Esophagus muscularis mucosa (tissue), 4 donors: Measurements from ENCODE around the gene CHGA. TPM values are rescaled to one million over a fixed set of nuclear protein-coding genes. Genes with fewer than 3 reads are reported as not detected.

Experiments used
- DNase-seq: peaks from one replicate; pipeline ENCODE4 v3.0.0-alpha.2; 2017; ENCODE audit errors: extremely low spot score
- H3K27ac ChIP-seq, 4 donors: fragments of 200-600 bp; sonication (generic); replicated peaks in 1 of 4; 1 replicate in 3 of 4; 2 replicates in 1 of 4; pipeline ENCODE4 v1.5.1; 2016 to 2019; ENCODE audit warnings: mild to moderate bottlenecking in 1 of 4
- H3K27me3 ChIP-seq, 4 donors: fragments of 200-600 bp; sonication (generic); one replicate each; pipeline versions ENCODE4 v1.5.1 to v1.6.0; 2016 to 2019
- H3K36me3 ChIP-seq, 4 donors: fragments of 200-600 bp; sonication (generic); one replicate each; pipeline ENCODE4 v1.5.1; 2016 to 2019
- H3K4me1 ChIP-seq, 4 donors: fragments of 200-600 bp; sonication (generic); one replicate each; pipeline ENCODE4 v1.5.1; 2016 to 2019
- H3K4me3 ChIP-seq, 4 donors: fragments of 200-600 bp; sonication (generic); 1 replicate in 2 of 4; 2 replicates in 2 of 4; pipeline ENCODE4 v1.5.1; 2016 to 2019; ENCODE audit warnings: mild to moderate bottlenecking in 4 of 4, moderate library complexity in 1 of 4
- H3K9me3 ChIP-seq, 4 donors: fragments of 200-600 bp; sonication (generic); 1 replicate in 3 of 4; 2 replicates in 1 of 4; pipeline ENCODE4 v1.5.1; 2016 to 2019
- CTCF ChIP-seq, 3 experiments: fragments of 200-600 bp in 2 of 3; fragments of 450-650 bp in 1 of 3; sonication (generic) in 2 of 3; IDR thresholded peaks; one replicate each; pipeline ENCODE4 v1.5.1; 2017 to 2019; ENCODE audit warnings: antibody characterized with exemption in 3 of 3, mild to moderate bottlenecking in 2 of 3, moderate library complexity in 1 of 3
- EP300 ChIP-seq: sonication (generic); formaldehyde crosslinking; IDR thresholded peaks from one replicate; pipeline ENCODE4 v1.6.1; 2017; ENCODE audit warnings: antibody characterized with exemption
- POLR2A ChIP-seq: fragments of 450-650 bp; IDR thresholded peaks from one replicate; pipeline ENCODE4 v1.6.1; 2017; ENCODE audit warnings: antibody characterized with exemption, moderate library complexity, mild to moderate bottlenecking, low read depth
- POLR2AphosphoS5 ChIP-seq, 2 donors: sonication (generic); formaldehyde crosslinking; IDR thresholded peaks; one replicate each; pipeline ENCODE4 v1.6.1; 2017; ENCODE audit warnings: antibody characterized with exemption in 2 of 2
- WGBS: methylation state at CpG from one replicate; pipeline ENCODE4 v1.1.5; 2018; 5-methylcytosine and 5-hydroxymethylcytosine counted together
- intact Hi-C: fragments of 100-400 bp; cut with DNase I; formaldehyde crosslinking; loops from one replicate; pipeline ENCODE4 v1.15.1; 2023
- total RNA-seq, 4 donors: library from RNA; depleted of rRNA; stranded (reverse); fragments of >200 nt; gene quantifications; one replicate each; pipeline versions ENCODE4 v1.1.0 to v1.2.1, GENCODE V29; 2016

The CHGA gene
- 1 to 10 TPM; 1.2 to 2.5 (median 1.3) TPM for total RNA-seq

DNA sequence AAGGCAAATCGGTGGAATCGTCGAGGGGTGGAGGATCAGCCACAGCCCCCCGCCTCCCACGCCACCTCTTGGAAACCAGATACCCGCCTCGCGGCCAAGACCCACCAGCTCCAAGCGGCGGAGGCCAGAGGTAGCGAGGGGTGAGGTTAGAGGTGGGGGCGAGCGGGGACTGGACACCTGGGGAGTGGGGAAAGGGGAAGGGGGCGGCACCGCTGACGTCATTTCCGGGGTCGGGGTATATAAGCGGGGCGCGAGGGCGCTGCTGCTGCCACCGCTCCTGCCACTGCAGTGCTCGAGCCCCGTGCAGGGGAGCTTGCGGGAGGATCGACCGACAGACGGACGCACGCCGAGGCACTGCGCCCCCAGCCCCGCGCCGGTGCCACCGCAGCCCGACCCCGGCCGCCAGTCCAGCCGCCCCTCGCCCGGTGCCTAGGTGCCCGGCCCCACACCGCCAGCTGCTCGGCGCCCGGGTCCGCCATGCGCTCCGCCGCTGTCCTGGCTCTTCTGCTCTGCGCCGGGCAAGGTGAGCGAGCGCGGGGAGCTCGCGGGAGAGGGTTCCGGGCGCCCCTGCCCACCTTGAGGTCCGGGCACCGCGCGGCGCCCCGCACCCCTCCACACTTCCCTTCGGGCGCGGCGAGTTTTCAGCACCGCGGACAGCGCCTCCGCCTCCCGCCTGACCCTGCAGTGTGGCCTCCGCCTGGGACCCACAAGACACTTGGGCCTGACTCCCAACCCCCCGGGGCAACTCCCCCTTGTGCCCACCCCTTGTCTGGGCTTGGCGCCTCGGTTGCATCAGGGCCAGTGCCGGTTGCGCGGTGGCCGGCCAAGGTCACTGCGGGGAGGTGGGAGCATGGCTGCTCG is at the start of gene CHGA:
CHGA (plus strand) TSS at position 268 of the 861 bp plus-strand sequence; CDS start at position 478, 210 bp downstream.
- Histone ChIP-seq H3K4me1 (peaks cover 0 to 11% (median 9%) of the 10 kb centered on the region in 4 donors), H3K4me3 (no peak within 1 kb of the TSS), H3K9me3 (no peaks in the 10 kb centered on the region), H3K27me3 (peaks cover 0 to 59% (median 8%) of the 10 kb centered on the region in 4 donors), H3K27ac (no peak within 1 kb of the TSS), H3K36me3 (no peaks in the 10 kb centered on the region)
- no peak for DNase-seq
- intact Hi-C loops = no loop called here
- 5% methylated on average over 50 of the region's 86 CpGs for WGBS
- TF ChIP-seq POLR2A (no peak), EP300 (no peak), CTCF (IDR thresholded peaks at IDR 0.05) (no peak), POLR2AphosphoS5 (IDR thresholded peaks at IDR 0.05) (no peak)

- 37% methylated on average over 13 of the region's 13 CpGs for WGBS
- Histone ChIP-seq H3K27me3 (peaks cover 0 to 29% (median 0%) of the 10 kb centered on the region in 4 donors), H3K4me1 (peaks cover 8 to 17% (median 12%) of the 10 kb centered on the region in 4 donors), H3K9me3 (no peaks in the 10 kb centered on the region), H3K27ac (no peak overlapping the region), H3K36me3 (no peaks in the 10 kb centered on the region), H3K4me3 (no peak overlapping the region)
- DNase-seq = no peak
- intact Hi-C loops = no loop called here
- TF ChIP-seq CTCF (IDR thresholded peaks at IDR 0.05) = no peak
- TF ChIP-seq POLR2AphosphoS5 (IDR thresholded peaks at IDR 0.05) = no peak
- no peak for TF ChIP-seq EP300
- no peak for TF ChIP-seq POLR2A
Measured at GRCh38 chr14:92874962-92875661, 47.8 kb upstream of the CHGA start.

DNA sequence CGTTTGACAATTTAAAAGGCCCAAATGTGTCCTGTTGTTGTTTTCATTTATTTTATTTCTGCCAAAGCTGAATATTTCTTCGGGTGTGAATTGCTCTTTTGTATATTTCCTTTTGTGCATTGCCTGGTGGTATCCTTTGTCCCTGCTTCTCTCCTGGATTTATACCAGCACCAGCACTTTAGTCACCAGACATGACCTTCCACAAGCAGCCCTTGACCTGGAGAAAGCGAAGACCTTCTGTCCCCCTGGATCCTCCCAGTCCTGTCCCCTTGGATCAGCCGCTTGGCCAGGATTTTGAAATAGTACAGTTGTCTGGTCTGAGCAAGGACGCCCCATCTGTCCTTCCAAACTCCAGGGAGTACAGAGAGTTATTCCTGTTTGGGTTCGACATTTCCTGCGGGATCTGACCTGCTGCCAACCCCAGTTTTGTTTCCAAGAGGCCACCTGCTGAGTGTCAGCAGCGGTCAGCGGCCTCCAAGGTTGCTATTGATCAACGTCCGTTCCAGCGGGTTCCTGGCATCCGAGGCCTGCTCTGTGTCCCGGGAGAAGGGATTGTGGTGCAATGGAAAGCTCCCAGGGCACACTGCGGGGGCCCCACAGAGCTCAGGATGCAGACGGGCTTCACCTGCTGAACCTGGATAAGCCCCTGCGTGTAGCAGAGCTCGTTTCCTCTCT is 45.1 kb upstream of the CHGA start:
- H3K36me3 ChIP-seq = no peaks in the 10 kb centered on the region
- peaks cover 8 to 17% (median 12%) of the 10 kb centered on the region in 4 donors for H3K4me1 ChIP-seq
- no peak for DNase-seq
- intact Hi-C loops = no loop called here
- H3K27me3 ChIP-seq = peaks cover 0 to 45% (median 0%) of the 10 kb centered on the region in 4 donors
- no peaks in the 10 kb centered on the region for H3K9me3 ChIP-seq
- no peak overlapping the region for H3K27ac ChIP-seq
- TF ChIP-seq CTCF (IDR thresholded peaks at IDR 0.05) = no peak
- no peak for TF ChIP-seq POLR2A
- peak; percentile 39 to 47 for TF ChIP-seq POLR2AphosphoS5 (IDR thresholded peaks at IDR 0.05)
- no peak for TF ChIP-seq EP300
- 35% methylated on average over 6 of the region's 18 CpGs for WGBS
- no peak overlapping the region for H3K4me3 ChIP-seq

DNA sequence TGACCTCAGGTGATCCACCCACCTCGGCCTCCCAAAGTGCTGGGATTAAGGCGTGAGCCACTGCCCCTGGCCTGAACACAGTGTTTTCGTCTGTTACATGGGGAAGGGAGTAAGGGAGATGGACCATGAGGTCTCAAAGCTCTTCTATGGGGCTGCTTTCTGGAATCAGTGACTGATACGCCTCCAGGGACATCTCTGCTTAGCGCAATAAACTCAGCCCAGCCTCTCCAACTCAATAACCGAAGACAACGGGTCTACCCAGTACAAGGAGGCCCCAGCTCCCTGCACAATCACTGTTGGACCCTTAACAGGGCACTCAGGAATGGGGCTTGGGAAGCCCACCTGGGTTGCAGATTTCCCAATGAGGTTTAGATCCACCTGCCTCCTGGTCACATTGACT is 42.6 kb upstream of the CHGA start:
- Histone ChIP-seq H3K27me3 (peaks cover 0 to 38% (median 0%) of the 10 kb centered on the region in 4 donors), H3K4me3 (no peak overlapping the region), H3K4me1 (peaks cover 8 to 17% (median 12%) of the 10 kb centered on the region in 4 donors), H3K27ac (no peak overlapping the region), H3K9me3 (peaks cover 0 to 3% (median 0%) of the 10 kb centered on the region in 4 donors), H3K36me3 (no peaks in the 10 kb centered on the region)
- 75% methylated on average over 5 of the region's 7 CpGs for WGBS
- no peak for DNase-seq
- TF ChIP-seq EP300 (no peak), POLR2AphosphoS5 (IDR thresholded peaks at IDR 0.05) (no peak), POLR2A (no peak), CTCF (IDR thresholded peaks at IDR 0.05) (no peak)
- intact Hi-C loops = no loop called here
